ENCODE results near the gene SNAI3. TPM values are rescaled to one million over a fixed set of nuclear protein-coding genes. Genes with fewer than 3 reads are reported as not detected.

The SNAI3 gene
- total and polyA plus RNA-seq, 4 experiments from 2014 or later, result 11.6 to 22.9 (median 14.8) TPM

- intact Hi-C loops (cut with micrococcal nuclease), result no loop called here
- Mint-ChIP-seq H3K27ac (no peak overlapping the region), H3K9me3 (peaks cover 0 to 2% (median 0%) of the 10 kb centered on the region in 8 donors), H3K4me3 (no peak overlapping the region), H3K4me1 (peaks cover 7 to 17% (median 10%) of the 10 kb centered on the region in 4 donors), H3K27me3 (no peaks in the 10 kb centered on the region), H3K36me3 (peaks cover 0 to 13% of the 10 kb centered on the region in 2 donors)
- Histone ChIP-seq H3K9me3 (ENCODE audit: control insufficient read depth in 1 of 2, low read length in 2 of 2) (no peaks in the 10 kb centered on the region), H3K4me3 (ENCODE audit: low read length in 2 of 2) (no peak overlapping the region), H3K27ac (ENCODE audit: low read depth, low read length) (no peak overlapping the region), H3K27me3 (ENCODE audit: insufficient read depth, low read length) (no peaks in the 10 kb centered on the region), H3K4me1 (ENCODE audit: insufficient read depth, low read length) (peaks cover 11% of the 10 kb centered on the region), H3K36me3 (ENCODE audit: insufficient read depth, low read length) (no peaks in the 10 kb centered on the region)
- no peak for DNase-seq
- POLR2A ChIA-PET (ENCODE audit: partially characterized antibody), result interaction anchor here (0.9 kb wide), 1 partner anchor 42 kb away, joined by 3 read pairs; no protein-coding TSS in a partner anchor
- CTCF ChIA-PET (ENCODE audit: partially characterized antibody), result no interaction called here
These were observed 27.6 kb downstream of the SNAI3 start for GRCh38 chr16:88658714-88659113.

DNA sequence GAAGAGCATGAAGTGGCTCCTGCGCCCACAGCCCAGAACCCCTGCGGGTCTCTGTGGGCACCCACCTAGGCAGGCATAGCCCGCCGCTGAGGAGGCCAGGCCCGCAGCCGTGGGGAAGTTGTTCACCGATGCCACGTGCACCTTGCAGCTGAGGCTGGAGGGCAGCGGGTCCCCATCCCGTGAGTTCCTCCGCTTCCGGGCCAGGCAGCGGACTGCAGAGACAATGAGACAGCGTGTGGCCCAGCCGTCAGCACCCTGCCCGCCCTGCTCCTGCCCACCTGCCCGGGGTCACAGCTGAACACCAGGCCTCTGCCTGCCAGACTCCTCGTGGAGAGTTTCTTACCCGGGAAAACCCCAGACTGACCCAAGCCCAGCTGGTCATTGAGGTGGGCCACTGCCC, 28.9 kb downstream of the SNAI3 start:
- no peak overlapping the region for H3K4me3 Mint-ChIP-seq
- ChIA-PET CTCF (ENCODE audit: partially characterized antibody) (no interaction called here), POLR2A (ENCODE audit: partially characterized antibody) (no interaction called here)
- Histone ChIP-seq H3K9me3 (ENCODE audit: control insufficient read depth in 1 of 2, low read length in 2 of 2) (no peaks in the 10 kb centered on the region), H3K36me3 (ENCODE audit: insufficient read depth, low read length) (no peaks in the 10 kb centered on the region), H3K27ac (ENCODE audit: low read depth, low read length) (no peak overlapping the region), H3K4me1 (ENCODE audit: insufficient read depth, low read length) (peaks cover 10% of the 10 kb centered on the region), H3K27me3 (ENCODE audit: insufficient read depth, low read length) (no peaks in the 10 kb centered on the region), H3K4me3 (ENCODE audit: low read length in 2 of 2) (no peak overlapping the region)
- H3K36me3 Mint-ChIP-seq, result peaks cover 0 to 7% of the 10 kb centered on the region in 2 donors
- no peaks in the 10 kb centered on the region for H3K27me3 Mint-ChIP-seq
- DNase-seq, result no peak
- no peak overlapping the region for H3K27ac Mint-ChIP-seq
- H3K4me1 Mint-ChIP-seq, result peaks cover 5 to 14% (median 6%) of the 10 kb centered on the region in 4 donors
- H3K9me3 Mint-ChIP-seq, result no peaks in the 10 kb centered on the region
- intact Hi-C loops (cut with micrococcal nuclease), result no loop called here

DNA sequence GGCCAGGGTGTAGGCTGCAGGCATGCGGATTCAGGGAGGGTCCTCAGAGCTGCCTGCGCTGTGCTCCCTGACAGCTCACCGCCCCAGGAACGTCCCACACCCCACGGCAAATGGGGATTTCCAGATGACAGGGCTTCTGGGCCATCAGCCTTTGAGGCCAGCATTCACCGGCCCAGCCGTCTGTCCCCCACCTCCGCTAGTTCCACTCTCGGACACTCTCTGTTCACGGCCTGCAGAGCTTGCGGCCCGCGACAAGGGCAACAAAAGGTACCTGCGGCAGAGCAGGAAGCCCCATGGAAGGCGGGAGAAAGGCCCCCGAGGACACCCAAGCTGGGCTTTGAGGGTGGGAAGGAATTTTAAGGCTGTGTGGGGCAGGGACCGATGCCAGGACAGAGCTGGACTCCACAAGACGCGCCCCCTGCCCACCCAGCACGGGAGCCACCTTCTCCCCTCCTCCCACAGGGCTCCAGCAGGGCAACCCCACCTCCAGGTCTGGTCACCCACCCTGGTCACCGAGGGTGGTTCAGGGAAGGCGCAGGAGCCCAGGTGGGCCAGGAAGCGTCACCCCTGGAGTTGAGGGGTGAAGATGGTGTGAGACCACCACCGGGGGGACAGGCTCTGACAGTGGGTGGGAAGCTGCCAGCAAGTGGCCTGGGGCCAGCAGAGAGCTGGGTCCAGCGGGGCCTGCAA, 29.9 kb downstream of the SNAI3 start:
- Mint-ChIP-seq H3K36me3 (peaks cover 0 to 8% of the 10 kb centered on the region in 2 donors), H3K9me3 (no peaks in the 10 kb centered on the region), H3K27ac (peak overlapping the region in 1 of 7 donors; percentile 42), H3K4me1 (peaks cover 2 to 12% (median 3%) of the 10 kb centered on the region in 4 donors), H3K27me3 (no peaks in the 10 kb centered on the region), H3K4me3 (no peak overlapping the region)
- Histone ChIP-seq H3K36me3 (ENCODE audit: insufficient read depth, low read length) (no peaks in the 10 kb centered on the region), H3K9me3 (ENCODE audit: control insufficient read depth in 1 of 2, low read length in 2 of 2) (no peaks in the 10 kb centered on the region), H3K4me3 (ENCODE audit: low read length in 2 of 2) (no peak overlapping the region), H3K27me3 (ENCODE audit: insufficient read depth, low read length) (no peaks in the 10 kb centered on the region), H3K27ac (ENCODE audit: low read depth, low read length) (no peak overlapping the region), H3K4me1 (ENCODE audit: insufficient read depth, low read length) (peaks cover 13% of the 10 kb centered on the region)
- CTCF ChIA-PET (ENCODE audit: partially characterized antibody), result no interaction called here
- POLR2A ChIA-PET (ENCODE audit: partially characterized antibody), result no interaction called here
- no peak for DNase-seq
- intact Hi-C loops (cut with micrococcal nuclease), result no loop called here

GRCh38 chr16:88655733-88656281, 30.5 kb downstream of the SNAI3 start:
- no peak overlapping the region for H3K4me3 ChIP-seq (ENCODE audit: low read length in 2 of 2)
- Mint-ChIP-seq H3K36me3 (peaks cover 0 to 12% of the 10 kb centered on the region in 2 donors), H3K4me1 (peaks cover 2 to 13% (median 5%) of the 10 kb centered on the region in 4 donors), H3K27ac (peak overlapping the region in 1 of 7 donors; percentile 35), H3K9me3 (no peaks in the 10 kb centered on the region), H3K27me3 (no peaks in the 10 kb centered on the region), H3K4me3 (no peak overlapping the region)
- H3K27me3 ChIP-seq (ENCODE audit: insufficient read depth, low read length), result no peaks in the 10 kb centered on the region
- no peaks in the 10 kb centered on the region for H3K36me3 ChIP-seq (ENCODE audit: insufficient read depth, low read length)
- H3K27ac ChIP-seq (ENCODE audit: low read depth, low read length), result no peak overlapping the region
- intact Hi-C loops (cut with micrococcal nuclease), result no loop called here
- no peaks in the 10 kb centered on the region for H3K9me3 ChIP-seq (ENCODE audit: control insufficient read depth in 1 of 2, low read length in 2 of 2)
- ChIA-PET POLR2A (ENCODE audit: partially characterized antibody) (no interaction called here), CTCF (ENCODE audit: partially characterized antibody) (no interaction called here)
- DNase-seq, result no peak
- peaks cover 13% of the 10 kb centered on the region for H3K4me1 ChIP-seq (ENCODE audit: insufficient read depth, low read length)

- Histone ChIP-seq H3K9me3 (ENCODE audit: control insufficient read depth in 1 of 2, low read length in 2 of 2) (no peaks in the 10 kb centered on the region), H3K27ac (ENCODE audit: low read depth, low read length) (no peak overlapping the region), H3K4me1 (ENCODE audit: insufficient read depth, low read length) (peaks cover 13% of the 10 kb centered on the region), H3K36me3 (ENCODE audit: insufficient read depth, low read length) (no peaks in the 10 kb centered on the region), H3K4me3 (ENCODE audit: low read length in 2 of 2) (no peak overlapping the region), H3K27me3 (ENCODE audit: insufficient read depth, low read length) (no peaks in the 10 kb centered on the region)
- intact Hi-C loops (cut with micrococcal nuclease), result no loop called here
- Mint-ChIP-seq H3K9me3 (no peaks in the 10 kb centered on the region), H3K4me3 (peak overlapping the region in 1 of 8 donors; percentile 10), H3K36me3 (peaks cover 0 to 14% of the 10 kb centered on the region in 2 donors), H3K27me3 (no peaks in the 10 kb centered on the region), H3K4me1 (peaks cover 2 to 13% (median 5%) of the 10 kb centered on the region in 4 donors), H3K27ac (peak overlapping the region in 3 of 7 donors; percentile 37 to 68 (median 60))
- DNase-seq, result no peak
- ChIA-PET POLR2A (ENCODE audit: partially characterized antibody) (no interaction called here), CTCF (ENCODE audit: partially characterized antibody) (no interaction called here)
These were observed 31.1 kb downstream of the SNAI3 start for GRCh38 chr16:88655053-88655732.

- no peak overlapping the region for H3K4me3 ChIP-seq (ENCODE audit: low read length in 2 of 2)
- H3K36me3 ChIP-seq (ENCODE audit: insufficient read depth, low read length), result no peaks in the 10 kb centered on the region
- H3K27me3 Mint-ChIP-seq, result no peaks in the 10 kb centered on the region
- H3K27me3 ChIP-seq (ENCODE audit: insufficient read depth, low read length), result no peaks in the 10 kb centered on the region
- peak overlapping the region in 1 of 8 donors; percentile 10 for H3K4me3 Mint-ChIP-seq
- POLR2A ChIA-PET (ENCODE audit: partially characterized antibody), result interaction anchor here (1.0 kb wide), 1 partner anchor 18 kb away, joined by 4 read pairs; no protein-coding TSS in a partner anchor
- CTCF ChIA-PET (ENCODE audit: partially characterized antibody), result no interaction called here
- peaks cover 2 to 19% (median 6%) of the 10 kb centered on the region in 4 donors for H3K4me1 Mint-ChIP-seq
- no peak for DNase-seq
- H3K27ac ChIP-seq (ENCODE audit: low read depth, low read length), result no peak overlapping the region
- H3K36me3 Mint-ChIP-seq, result peaks cover 0 to 15% of the 10 kb centered on the region in 2 donors
- H3K9me3 ChIP-seq (ENCODE audit: control insufficient read depth in 1 of 2, low read length in 2 of 2), result no peaks in the 10 kb centered on the region
- H3K27ac Mint-ChIP-seq, result peak overlapping the region in 3 of 7 donors; percentile 13 to 60 (median 55)
- H3K4me1 ChIP-seq (ENCODE audit: insufficient read depth, low read length), result peaks cover 19% of the 10 kb centered on the region
- no peaks in the 10 kb centered on the region for H3K9me3 Mint-ChIP-seq
- intact Hi-C loops (cut with micrococcal nuclease), result no loop called here
These were observed 31.8 kb downstream of the SNAI3 start for GRCh38 chr16:88654363-88655052.

All from CD4-positive, alpha-beta memory T cell (primary cell).